Mucosa of descending colon (tissue), 3 donors: Measurements from ENCODE around the gene LIN28A. TPM values are rescaled to one million over a fixed set of nuclear protein-coding genes. Genes with fewer than 3 reads are reported as not detected.
"Not testable (repeated sequence)": the region's sequence is repeated elsewhere in the genome, so short reads cannot be mapped to it uniquely, and the experiment has no call there.

Experiments used
- ATAC-seq: fragments of 200-7000 bp; cut with Tn5 transposase; one replicate; pipeline ENCODE4 v1.9.1; 2020; ENCODE audit warnings: mild to moderate bottlenecking, moderate library complexity
- DNase-seq, 3 donors: peaks; one replicate each; pipeline ENCODE4 v3.0.0-alpha.2; 2020
- H3K36me3 ChIP-seq: fragments of 200-600 bp; one replicate; pipeline ENCODE4 v1.8.0; 2021; ENCODE audit warnings: low read depth, mild to moderate bottlenecking
- H3K4me1 ChIP-seq: fragments of 200-600 bp; one replicate; pipeline ENCODE4 v1.8.0; 2021; ENCODE audit warnings: low read depth, mild to moderate bottlenecking
- H3K4me3 ChIP-seq: fragments of 200-600 bp; one replicate; pipeline ENCODE4 v1.8.0; 2021; ENCODE audit warnings: mild to moderate bottlenecking
- H3K9me3 ChIP-seq: fragments of 200-600 bp; one replicate; pipeline ENCODE4 v1.8.0; 2021; ENCODE audit warnings: mild to moderate bottlenecking
- CTCF ChIP-seq: fragments of 200-600 bp; IDR thresholded peaks from one replicate; pipeline ENCODE4 v1.8.0; 2022; ENCODE audit warnings: antibody characterized with exemption, mild to moderate bottlenecking
- intact Hi-C, 2 donors: fragments of 100-400 bp; cut with DNase I in 1 of 2; cut with micrococcal nuclease in 1 of 2; formaldehyde crosslinking; loops; one replicate each; pipeline versions ENCODE4 v1.11.0 to v1.11.1; 2022; cut with DNase I, micrococcal nuclease
- total RNA-seq, 3 donors: library from RNA; stranded (reverse); fragmentation: NEBNext Ultra II Directional in 2 of 3; extraction: Animal tissue kit (Norgen Biotek cat#: 25700) in 2 of 3; gene quantifications; one replicate each; pipeline versions ENCODE4 v1.2.1 to v1.2.4, GENCODE V29; 2021 to 2023
- donor health status: DM: no; HTN: no; CAD: no; lungs with moderate emphysema.
- donor health status: DM: no; HTN: no; CAD: no.
- donor health status: DM: no; HTN: yes; CAD: no.

LIN28A gene
- total RNA-seq, 3 donors from 2014 or later: not detected

GRCh38 chr1:26378879-26379251 lies 31.8 kb upstream of the LIN28A start:
- no peak overlapping the region for H3K4me3 ChIP-seq
- no peak for ATAC-seq
- H3K4me1 ChIP-seq: no peaks in the 10 kb centered on the region
- DNase-seq: no peak
- intact Hi-C loops: no loop called here
- no peaks in the 10 kb centered on the region for H3K36me3 ChIP-seq
- TF ChIP-seq CTCF: no peak
- no peaks in the 10 kb centered on the region for H3K9me3 ChIP-seq

GRCh38 chr1:26384076-26384475 lies 26.5 kb upstream of the LIN28A start:
- no peak for TF ChIP-seq CTCF
- ATAC-seq (no peak), DNase-seq (no peak)
- no peaks in the 10 kb centered on the region for H3K9me3 ChIP-seq
- no peak overlapping the region for H3K4me3 ChIP-seq
- no peaks in the 10 kb centered on the region for H3K36me3 ChIP-seq
- intact Hi-C loops: no loop called here
- no peaks in the 10 kb centered on the region for H3K4me1 ChIP-seq

GRCh38 chr1:26385063-26385462 lies 25.6 kb upstream of the LIN28A start:
- H3K4me3 ChIP-seq, ATAC-seq, H3K36me3 ChIP-seq, DNase-seq, H3K9me3 ChIP-seq, H3K4me1 ChIP-seq, intact Hi-C loops: not testable (repeated sequence)

GRCh38 chr1:26387447-26387846 lies 23.2 kb upstream of the LIN28A start:
- DNase-seq: no peak

GRCh38 chr1:26388791-26389445 lies 21.7 kb upstream of the LIN28A start:
- Histone ChIP-seq H3K4me3 (no peak overlapping the region), H3K4me1 (no peaks in the 10 kb centered on the region), H3K36me3 (no peaks in the 10 kb centered on the region), H3K9me3 (no peaks in the 10 kb centered on the region)
- TF ChIP-seq CTCF: no peak
- no peak for DNase-seq
- intact Hi-C loops: no loop called here
- ATAC-seq: no peak

More at GRCh38 chr1:26387447-26387846, 23.2 kb upstream of the LIN28A start:
- peak; percentile 80 for ATAC-seq
- H3K36me3 ChIP-seq: no peaks in the 10 kb centered on the region
- no peak for TF ChIP-seq CTCF
- no peak overlapping the region for H3K4me3 ChIP-seq
- no peaks in the 10 kb centered on the region for H3K4me1 ChIP-seq
- intact Hi-C loops: no loop called here
- H3K9me3 ChIP-seq: no peaks in the 10 kb centered on the region

GRCh38 chr1:26389604-26390247 lies 20.9 kb upstream of the LIN28A start:
- Histone ChIP-seq H3K4me3 (no peak overlapping the region), H3K9me3 (no peaks in the 10 kb centered on the region), H3K4me1 (no peaks in the 10 kb centered on the region), H3K36me3 (no peaks in the 10 kb centered on the region)
- intact Hi-C loops: no loop called here
- DNase-seq (no peak), ATAC-seq (no peak)
- TF ChIP-seq CTCF: no peak
